NB4 (cell line): ENCODE measurements around the gene EIPR1.

Experiments
- MYC ChIP-seq: IDR thresholded peaks from 2 replicates; pipeline ENCODE4 v1.6.1; 2011; ENCODE audit warnings: low read depth, low read length
- POLR2A ChIP-seq: IDR thresholded peaks from 2 replicates; pipeline ENCODE4 v1.6.1; 2011; ENCODE audit warnings: mild to moderate bottlenecking; ENCODE audit not compliant: insufficient read length; ENCODE audit errors: extremely low read depth
- TF ChIP-seq, protein P1 (sequence below): IDR thresholded peaks from one replicate; pipeline ENCODE4 v1.5.1; 2012; ENCODE audit warnings: low read depth, low read length

- TF ChIP-seq, protein P1, sequence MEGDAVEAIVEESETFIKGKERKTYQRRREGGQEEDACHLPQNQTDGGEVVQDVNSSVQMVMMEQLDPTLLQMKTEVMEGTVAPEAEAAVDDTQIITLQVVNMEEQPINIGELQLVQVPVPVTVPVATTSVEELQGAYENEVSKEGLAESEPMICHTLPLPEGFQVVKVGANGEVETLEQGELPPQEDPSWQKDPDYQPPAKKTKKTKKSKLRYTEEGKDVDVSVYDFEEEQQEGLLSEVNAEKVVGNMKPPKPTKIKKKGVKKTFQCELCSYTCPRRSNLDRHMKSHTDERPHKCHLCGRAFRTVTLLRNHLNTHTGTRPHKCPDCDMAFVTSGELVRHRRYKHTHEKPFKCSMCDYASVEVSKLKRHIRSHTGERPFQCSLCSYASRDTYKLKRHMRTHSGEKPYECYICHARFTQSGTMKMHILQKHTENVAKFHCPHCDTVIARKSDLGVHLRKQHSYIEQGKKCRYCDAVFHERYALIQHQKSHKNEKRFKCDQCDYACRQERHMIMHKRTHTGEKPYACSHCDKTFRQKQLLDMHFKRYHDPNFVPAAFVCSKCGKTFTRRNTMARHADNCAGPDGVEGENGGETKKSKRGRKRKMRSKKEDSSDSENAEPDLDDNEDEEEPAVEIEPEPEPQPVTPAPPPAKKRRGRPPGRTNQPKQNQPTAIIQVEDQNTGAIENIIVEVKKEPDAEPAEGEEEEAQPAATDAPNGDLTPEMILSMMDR, result no peak
- TF ChIP-seq POLR2A (no peak), MYC (no peak)
These were observed 148.4 kb downstream of the EIPR1 start for GRCh38 chr2:3229221-3229620.
